HCT116 (cell line): ENCODE results near the gene AHRR. TPM values are rescaled to one million over a fixed set of nuclear protein-coding genes. Genes with fewer than 3 reads are reported as not detected.
"Not testable (repeated sequence)": the region's sequence is repeated elsewhere in the genome, so short reads cannot be mapped to it uniquely, and the experiment has no call there.

ENCODE experiments used
- ATAC-seq: fragments of 200-7000 bp; cut with Tn5 transposase; 2 replicates; pipeline ENCODE4 v1.9.1; 2020; ENCODE audit warnings: mild to moderate bottlenecking, moderate library complexity
- BruUV-seq: library from RNA; stranded (reverse); fragments of 400-500 nt; replicated peaks from 2 replicates; lab custom pipeline; 2021; lab: Mats Ljungman, UMichigan
- CTCF ChIA-PET: fragments of 300-600 bp; sonication (Branson Sonifier 250); formaldehyde crosslinking; loops from one replicate; lab custom pipeline; 2021; ENCODE audit warnings: antibody characterized with exemption; lab: Charles Lee
- POLR2A ChIA-PET: fragments of 300-600, 350-600 bp; sonication (Branson Sonifier 250); formaldehyde crosslinking; loops from one replicate; lab custom pipeline; 2021; ENCODE audit warnings: antibody characterized with exemption; lab: Charles Lee
- RAD21 ChIA-PET, 2 experiments: fragments of 300-600 bp; sonication (Branson Sonifier 250); formaldehyde crosslinking; loops; one replicate each; lab custom pipeline; 2023; ENCODE audit warnings: low total read pairs in 2 of 2; ENCODE audit not compliant: uncharacterized antibody in 2 of 2, unreplicated experiment in 2 of 2, low non-redundant PET in 1 of 2; lab: Charles Lee
- DNase-seq: peaks from one replicate; pipeline ENCODE4 v3.0.0-alpha.2; 2010; ENCODE audit warnings: low read depth, low spot score
- H2AFZ ChIP-seq: fragments of 200-600 bp; shearing (Covaris generic), sonication (generic); 2 replicates; pipeline ENCODE4 v1.6.1; 2017; ENCODE audit warnings: low read depth, mixed run types, mixed read lengths, antibody characterized with exemption, low read length; ENCODE audit not compliant: poor library complexity, severe bottlenecking
- H3K27ac ChIP-seq: 2 replicates; pipeline ENCODE4 v1.5.1; 2012; ENCODE audit warnings: low read depth, low read length
- H3K27me3 ChIP-seq: fragments of 200-600 bp; sonication (generic); 2 replicates; pipeline ENCODE4 v1.6.1; 2016; ENCODE audit warnings: mixed run types, low read length, mixed read lengths; ENCODE audit not compliant: insufficient read depth
- H3K36me3 ChIP-seq, 2 experiments: fragments of 200-500 bp in 1 of 2; fragments of 200-600 bp in 1 of 2; sonication (Bioruptor generic) in 1 of 2; sonication (generic) in 1 of 2; 2 replicates each; pipeline versions ENCODE4 v1.5.1 to v1.6.1; 2014 to 2016; ENCODE audit warnings: low read length in 2 of 2, inconsistent platforms in 1 of 2, mixed read lengths in 1 of 2, mixed run types in 1 of 2; ENCODE audit not compliant: insufficient read depth in 2 of 2, control insufficient read depth in 1 of 2
- H3K4me1 ChIP-seq, 2 experiments: fragments of 200-600 bp in 1 of 2; sonication (generic) in 1 of 2; 2 replicates each; pipeline versions ENCODE4 v1.5.1 to v1.6.1; 2012 to 2017; ENCODE audit warnings: low read length in 2 of 2, inconsistent platforms in 1 of 2, mild to moderate bottlenecking in 1 of 2, mixed read lengths in 1 of 2, mixed run types in 1 of 2, moderate library complexity in 1 of 2; ENCODE audit not compliant: insufficient read depth in 2 of 2, control insufficient read depth in 1 of 2
- H3K4me2 ChIP-seq: fragments of 200-600 bp; sonication (generic); 2 replicates; pipeline ENCODE4 v1.6.1; 2017; ENCODE audit warnings: mixed run types, low read length, mixed read lengths
- H3K4me3 ChIP-seq, 2 experiments: fragments of 200-600 bp in 1 of 2; sonication (generic) in 1 of 2; replicated peaks in 1 of 2; 2 replicates each; pipeline ENCODE4 v1.5.1; 2011 to 2016; ENCODE audit warnings: low read length in 2 of 2, control low read depth in 1 of 2, low read depth in 1 of 2, mild to moderate bottlenecking in 1 of 2, mixed read lengths in 1 of 2, mixed run types in 1 of 2
- H3K79me2 ChIP-seq: fragments of 200-600 bp; sonication (generic); 2 replicates; pipeline ENCODE4 v1.6.1; 2017; ENCODE audit warnings: mild to moderate bottlenecking, mixed run types, low read length, moderate library complexity, mixed read lengths; ENCODE audit not compliant: insufficient read depth
- H3K9ac ChIP-seq: fragments of 200-600 bp; sonication (generic); 2 replicates; pipeline ENCODE4 v1.6.1; 2016; ENCODE audit warnings: low read length, mixed read lengths
- H3K9me2 ChIP-seq: fragments of 200-600 bp; sonication (generic), shearing (Covaris generic); 2 replicates; pipeline ENCODE4 v1.6.1; 2017; ENCODE audit warnings: mixed run types, mild to moderate bottlenecking, moderate library complexity; ENCODE audit not compliant: insufficient read depth
- H3K9me3 ChIP-seq, 2 experiments: fragments of 200-500 bp in 1 of 2; fragments of 200-600 bp in 1 of 2; sonication (Bioruptor generic) in 1 of 2; sonication (generic) in 1 of 2; 2 replicates each; pipeline ENCODE4 v1.6.1; 2014 to 2017; ENCODE audit warnings: low read length in 2 of 2, mixed read lengths in 2 of 2, inconsistent platforms in 1 of 2, low read depth in 1 of 2, mild to moderate bottlenecking in 1 of 2, mixed run types in 1 of 2, moderate library complexity in 1 of 2; ENCODE audit not compliant: control insufficient read depth in 1 of 2, insufficient read depth in 1 of 2
- H4K20me1 ChIP-seq: fragments of 200-600 bp; sonication (generic), shearing (Covaris generic); 2 replicates; pipeline ENCODE4 v1.6.1; 2017; ENCODE audit warnings: mixed run types, mild to moderate bottlenecking, moderate library complexity; ENCODE audit not compliant: insufficient read depth
- CEBPB ChIP-seq: IDR thresholded peaks from 2 replicates; pipeline ENCODE4 v1.6.1; 2012; ENCODE audit warnings: low read depth
- EGR1 ChIP-seq: IDR thresholded peaks from 2 replicates; pipeline ENCODE4 v1.6.1; 2012; ENCODE audit warnings: low read depth
- RAD21 ChIP-seq: IDR thresholded peaks from 2 replicates; pipeline ENCODE4 v1.6.1; 2012; ENCODE audit warnings: low read depth, mild to moderate bottlenecking
- SIN3A ChIP-seq: IDR thresholded peaks from 2 replicates; pipeline ENCODE4 v1.6.1; 2012; ENCODE audit warnings: low read depth
- intact Hi-C: fragments of 100-400 bp; cut with micrococcal nuclease; formaldehyde crosslinking; loops from 2 replicates; pipeline ENCODE4 v1.10.0; 2022
- total RNA-seq: library from RNA; stranded (reverse); gene quantifications from one replicate; pipeline ENCODE4 v1.2.1, GENCODE V29; 2021; ENCODE audit not compliant: unreplicated experiment
- TF ChIP-seq, protein P1 (sequence below), 3 experiments: fragments of 200-600 bp in 1 of 3; sonication (generic) in 1 of 3; IDR thresholded peaks in 2 of 3; conservative IDR thresholded peaks in 1 of 3; 2 replicates each; pipeline ENCODE4 v1.5.1; 2012 to 2017; ENCODE audit warnings: low read depth in 2 of 3, low read length in 2 of 3, antibody characterized with exemption in 1 of 3, borderline replicate concordance in 1 of 3, control low read depth in 1 of 3, mild to moderate bottlenecking in 1 of 3, mixed read lengths in 1 of 3, mixed run types in 1 of 3, moderate library complexity in 1 of 3; ENCODE audit not compliant: insufficient read depth in 1 of 3

The AHRR gene
- total RNA-seq, 1 experiment from 2014 or later = 12.7 TPM

DNA sequence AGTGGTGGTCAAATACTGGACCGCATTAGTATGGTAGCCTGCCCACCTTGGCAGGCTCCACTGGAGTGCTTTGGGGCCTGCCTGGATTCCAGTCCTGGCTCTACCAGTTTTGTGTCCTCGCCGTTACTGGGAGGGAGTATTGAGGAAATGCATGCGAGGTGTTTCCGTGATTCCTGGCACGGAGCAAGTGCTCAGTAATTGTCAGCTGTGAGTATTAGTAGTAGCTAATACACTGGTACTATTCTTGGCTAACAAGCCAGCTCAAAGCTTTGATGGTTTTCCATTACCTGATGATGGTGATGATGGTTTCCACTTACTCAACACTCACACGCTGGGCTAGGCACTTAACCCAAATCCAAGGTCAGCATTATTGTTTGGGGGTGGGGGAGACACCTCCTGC, 47.2 kb upstream of the AHRR start:
- CTCF ChIA-PET, RAD21 ChIA-PET, H3K9me3 ChIP-seq, POLR2A ChIA-PET, DNase-seq, H4K20me1 ChIP-seq, H2AFZ ChIP-seq, H3K4me2 ChIP-seq, H3K4me3 ChIP-seq, intact Hi-C loops, ATAC-seq, H3K27me3 ChIP-seq, H3K9ac ChIP-seq, H3K27ac ChIP-seq, H3K9me2 ChIP-seq, BruUV-seq: not testable (repeated sequence)
- H3K36me3 ChIP-seq = peaks cover 9 to 25% of the 10 kb centered on the region in 2 experiments; a peak in 3 of 4 replicates
- H3K79me2 ChIP-seq = peaks cover 68% of the 10 kb centered on the region
- H3K4me1 ChIP-seq = peaks cover 6 to 17% of the 10 kb centered on the region in 2 experiments; a peak in 3 of 4 replicates

GRCh38 chr5:278646-279045, 42.9 kb upstream of the AHRR start:
- ChIA-PET POLR2A (no interaction called here), CTCF (no interaction called here)
- peaks cover 89% of the 10 kb centered on the region for H3K79me2 ChIP-seq

DNA sequence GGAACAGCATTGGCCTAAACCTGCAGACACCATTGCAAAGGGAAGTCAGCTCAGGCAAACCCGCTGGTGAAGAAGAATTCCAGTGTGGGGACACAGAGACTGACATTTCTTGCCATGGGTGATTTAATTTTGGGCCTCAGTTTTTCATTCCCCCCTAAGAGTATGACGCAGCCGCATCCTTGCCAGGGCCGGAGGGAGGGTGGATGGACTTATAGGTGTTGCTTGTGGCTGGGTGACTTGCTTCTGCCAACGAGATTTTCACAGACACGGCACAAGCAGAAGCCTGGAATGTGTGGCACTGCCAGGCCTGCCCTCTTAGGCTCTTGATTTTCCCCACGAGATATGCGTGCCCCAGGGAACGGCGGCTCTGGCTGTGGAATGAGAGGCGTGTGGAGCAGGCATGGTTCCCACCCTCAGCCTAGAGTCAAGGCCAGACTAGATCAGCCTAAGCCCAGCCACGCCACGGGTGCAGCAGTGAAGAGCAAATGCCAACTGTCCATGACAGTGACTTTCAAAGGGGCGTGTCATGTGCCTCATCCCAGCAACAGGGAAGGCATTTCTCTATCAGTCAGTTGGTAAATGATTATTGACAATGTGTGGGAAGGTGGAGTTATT, 42.4 kb upstream of the AHRR start:
- H3K27ac ChIP-seq, H4K20me1 ChIP-seq, POLR2A ChIA-PET, intact Hi-C loops, DNase-seq, BruUV-seq, H3K9ac ChIP-seq, H3K4me2 ChIP-seq, H3K9me2 ChIP-seq, CTCF ChIA-PET, ATAC-seq, H3K9me3 ChIP-seq, RAD21 ChIA-PET, H2AFZ ChIP-seq, H3K27me3 ChIP-seq, H3K4me3 ChIP-seq, H3K4me1 ChIP-seq: not testable (repeated sequence)
- H3K36me3 ChIP-seq = peaks cover 6 to 14% of the 10 kb centered on the region in 2 experiments; a peak in 3 of 4 replicates
- peaks cover 89% of the 10 kb centered on the region for H3K79me2 ChIP-seq

More at GRCh38 chr5:278646-279045, 42.9 kb upstream of the AHRR start:
- H3K27ac ChIP-seq = no peak overlapping the region
- no peak overlapping the region for H3K4me2 ChIP-seq
- ATAC-seq (no peak), DNase-seq (no peak)
- H3K4me3 ChIP-seq = no peak overlapping the region
- no peaks in the 10 kb centered on the region for H3K9me2 ChIP-seq
- H3K9ac ChIP-seq = no peak overlapping the region
- no peaks in the 10 kb centered on the region for H3K27me3 ChIP-seq
- intact Hi-C loops = no loop called here
- BruUV-seq = no TSS peak
- H3K4me1 ChIP-seq = no peaks in the 10 kb centered on the region
- no peaks in the 10 kb centered on the region for H3K9me3 ChIP-seq
- H4K20me1 ChIP-seq = peaks cover 3% of the 10 kb centered on the region; the same call in 1 of the 2 replicates
- TF ChIP-seq RAD21 (no peak), SIN3A (no peak), EGR1 (no peak), CEBPB (no peak)
- TF ChIP-seq, protein P1, sequence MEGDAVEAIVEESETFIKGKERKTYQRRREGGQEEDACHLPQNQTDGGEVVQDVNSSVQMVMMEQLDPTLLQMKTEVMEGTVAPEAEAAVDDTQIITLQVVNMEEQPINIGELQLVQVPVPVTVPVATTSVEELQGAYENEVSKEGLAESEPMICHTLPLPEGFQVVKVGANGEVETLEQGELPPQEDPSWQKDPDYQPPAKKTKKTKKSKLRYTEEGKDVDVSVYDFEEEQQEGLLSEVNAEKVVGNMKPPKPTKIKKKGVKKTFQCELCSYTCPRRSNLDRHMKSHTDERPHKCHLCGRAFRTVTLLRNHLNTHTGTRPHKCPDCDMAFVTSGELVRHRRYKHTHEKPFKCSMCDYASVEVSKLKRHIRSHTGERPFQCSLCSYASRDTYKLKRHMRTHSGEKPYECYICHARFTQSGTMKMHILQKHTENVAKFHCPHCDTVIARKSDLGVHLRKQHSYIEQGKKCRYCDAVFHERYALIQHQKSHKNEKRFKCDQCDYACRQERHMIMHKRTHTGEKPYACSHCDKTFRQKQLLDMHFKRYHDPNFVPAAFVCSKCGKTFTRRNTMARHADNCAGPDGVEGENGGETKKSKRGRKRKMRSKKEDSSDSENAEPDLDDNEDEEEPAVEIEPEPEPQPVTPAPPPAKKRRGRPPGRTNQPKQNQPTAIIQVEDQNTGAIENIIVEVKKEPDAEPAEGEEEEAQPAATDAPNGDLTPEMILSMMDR (IDR thresholded peaks at IDR 0.05 in 2 of 3, conservative IDR thresholded peaks at IDR 0.05 in 1 of 3; ENCODE audit: borderline replicate concordance in 1 of 3, insufficient read depth in 1 of 3, low read depth in 2 of 3, low read length in 2 of 3) = no peak
- H2AFZ ChIP-seq = no peak overlapping the region
- H3K36me3 ChIP-seq = peaks cover 9 to 19% of the 10 kb centered on the region in 2 experiments; a peak in 3 of 4 replicates
- RAD21 ChIA-PET = no interaction called here
